CD8-positive, alpha-beta memory T cell (primary cell): ENCODE measurements around the gene BTBD19. TPM values are rescaled to one million over a fixed set of nuclear protein-coding genes. Genes with fewer than 3 reads are reported as not detected.

Source experiments
- CTCF ChIA-PET: fragments of 350-600 bp; sonication (Branson Sonifier 250); formaldehyde crosslinking; loops from one replicate; lab custom pipeline; 2021; ENCODE audit warnings: antibody characterized with exemption; lab: Charles Lee
- POLR2A ChIA-PET: fragments of 350-600 bp; sonication (Branson Sonifier 250); formaldehyde crosslinking; loops from one replicate; lab custom pipeline; 2021; ENCODE audit warnings: antibody characterized with exemption; lab: Charles Lee
- DNase-seq, 5 donors: peaks; one replicate each; pipeline versions ENCODE4 v3.0.0 to v3.0.0-alpha.2; 2020 to 2022; ENCODE audit warnings: mixed read lengths in 1 of 5
- H3K27ac ChIP-seq: one replicate; pipeline ENCODE4 v1.7.0; 2013; ENCODE audit warnings: low read depth, mild to moderate bottlenecking, low read length, moderate library complexity
- H3K27me3 ChIP-seq: 2 replicates; pipeline ENCODE4 v1.7.0; 2013; ENCODE audit warnings: low read length, mild to moderate bottlenecking; ENCODE audit not compliant: insufficient read depth, poor library complexity, severe bottlenecking
- H3K36me3 ChIP-seq: 2 replicates; pipeline ENCODE4 v1.7.0; 2013; ENCODE audit warnings: mild to moderate bottlenecking, low read length, moderate library complexity; ENCODE audit not compliant: insufficient read depth
- H3K4me1 ChIP-seq: 2 replicates; pipeline ENCODE4 v1.7.0; 2013; ENCODE audit warnings: mild to moderate bottlenecking, low read length, moderate library complexity; ENCODE audit not compliant: insufficient read depth
- H3K4me3 ChIP-seq: 2 replicates; pipeline ENCODE4 v1.7.0; 2013; ENCODE audit warnings: mild to moderate bottlenecking, low read length
- H3K9me3 ChIP-seq: 2 replicates; pipeline ENCODE4 v1.7.0; 2013; ENCODE audit warnings: mild to moderate bottlenecking, low read length
- H3K27ac Mint-ChIP-seq, 8 donors: one replicate each; pipeline ENCODE4 v1.8.0; 2020 to 2021; ENCODE audit warnings: mixed read lengths in 8 of 8, mild to moderate bottlenecking in 6 of 8, inconsistent platforms in 3 of 8, moderate library complexity in 3 of 8
- H3K27me3 Mint-ChIP-seq, 2 donors: one replicate each; pipeline ENCODE4 v1.8.0; 2020 to 2021; ENCODE audit warnings: mixed read lengths in 2 of 2, mild to moderate bottlenecking in 1 of 2, moderate library complexity in 1 of 2
- H3K36me3 Mint-ChIP-seq, 3 donors: one replicate each; pipeline ENCODE4 v1.8.0; 2020 to 2021; ENCODE audit warnings: mixed read lengths in 3 of 3, inconsistent platforms in 1 of 3, mild to moderate bottlenecking in 1 of 3
- H3K4me1 Mint-ChIP-seq, 3 donors: one replicate each; pipeline ENCODE4 v1.8.0; 2020 to 2021; ENCODE audit warnings: mixed read lengths in 3 of 3, inconsistent platforms in 1 of 3, mild to moderate bottlenecking in 1 of 3
- H3K4me3 Mint-ChIP-seq, 7 donors: one replicate each; pipeline ENCODE4 v1.8.0; 2020 to 2021; ENCODE audit warnings: mixed read lengths in 7 of 7, mild to moderate bottlenecking in 6 of 7, moderate library complexity in 4 of 7, inconsistent platforms in 2 of 7
- H3K9me3 Mint-ChIP-seq, 5 donors: one replicate each; pipeline ENCODE4 v1.8.0; 2020 to 2022; ENCODE audit warnings: mixed read lengths in 5 of 5, mild to moderate bottlenecking in 3 of 5, moderate library complexity in 2 of 5, inconsistent platforms in 1 of 5
- polyA plus RNA-seq: library from polyadenylated mRNA; unstranded; fragments of 300-500 nt; fragmentation: Illumina TruSeq; gene quantifications from one replicate; pipeline ENCODE4 v1.2.3, GENCODE V29; 2021
- total RNA-seq, 2 experiments: library from RNA; stranded (reverse); gene quantifications; one replicate each; pipeline ENCODE4 v1.2.3, GENCODE V29; 2021

The BTBD19 gene
- total and polyA plus RNA-seq, 3 experiments from 2014 or later, result 0.24 to 7.8 (median 7.3) TPM

GRCh38 chr1:44860331-44860730 is 52.0 kb downstream of the BTBD19 start:
- Histone ChIP-seq H3K4me1 (no peaks in the 10 kb centered on the region), H3K27me3 (no peaks in the 10 kb centered on the region), H3K4me3 (no peak overlapping the region), H3K27ac (no peak overlapping the region), H3K9me3 (no peaks in the 10 kb centered on the region), H3K36me3 (no peaks in the 10 kb centered on the region)
- no peaks in the 10 kb centered on the region for H3K27me3 Mint-ChIP-seq
- no peaks in the 10 kb centered on the region for H3K4me1 Mint-ChIP-seq
- ChIA-PET POLR2A (no interaction called here), CTCF (no interaction called here)
- peaks cover 7 to 34% (median 8%) of the 10 kb centered on the region in 3 donors for H3K36me3 Mint-ChIP-seq
- H3K27ac Mint-ChIP-seq, result peak overlapping the region in 1 of 8 donors; percentile 11
- DNase-seq, result no peak
- H3K4me3 Mint-ChIP-seq, result no peak overlapping the region
- no peaks in the 10 kb centered on the region for H3K9me3 Mint-ChIP-seq

GRCh38 chr1:44860891-44861425 is 52.6 kb downstream of the BTBD19 start:
- peaks cover 4 to 30% (median 7%) of the 10 kb centered on the region in 3 donors for H3K36me3 Mint-ChIP-seq
- Histone ChIP-seq H3K4me3 (no peak overlapping the region), H3K9me3 (no peaks in the 10 kb centered on the region), H3K4me1 (no peaks in the 10 kb centered on the region), H3K36me3 (no peaks in the 10 kb centered on the region), H3K27ac (no peak overlapping the region), H3K27me3 (no peaks in the 10 kb centered on the region)
- H3K9me3 Mint-ChIP-seq, result no peaks in the 10 kb centered on the region
- H3K4me1 Mint-ChIP-seq, result no peaks in the 10 kb centered on the region
- POLR2A ChIA-PET, result no interaction called here
- H3K27ac Mint-ChIP-seq, result no peak overlapping the region
- DNase-seq, result no peak
- H3K27me3 Mint-ChIP-seq, result no peaks in the 10 kb centered on the region
- no peak overlapping the region for H3K4me3 Mint-ChIP-seq
- CTCF ChIA-PET, result no interaction called here

GRCh38 chr1:44862829-44863401 is 54.6 kb downstream of the BTBD19 start:
- H3K4me3 ChIP-seq, result no peak overlapping the region
- no peak overlapping the region for H3K27ac ChIP-seq
- no peaks in the 10 kb centered on the region for H3K27me3 ChIP-seq
- Mint-ChIP-seq H3K9me3 (no peaks in the 10 kb centered on the region), H3K4me1 (no peaks in the 10 kb centered on the region), H3K4me3 (no peak overlapping the region), H3K27ac (no peak overlapping the region), H3K27me3 (no peaks in the 10 kb centered on the region), H3K36me3 (peaks cover 0 to 27% (median 5%) of the 10 kb centered on the region in 3 donors)
- DNase-seq, result no peak
- ChIA-PET POLR2A (no interaction called here), CTCF (no interaction called here)
- H3K4me1 ChIP-seq, result no peaks in the 10 kb centered on the region
- H3K9me3 ChIP-seq, result no peaks in the 10 kb centered on the region
- H3K36me3 ChIP-seq, result no peaks in the 10 kb centered on the region

Other genes with a start within 250 kb of the BTBD19 start
- gene TMEM53, start 134.0 kb upstream of the BTBD19 start, total RNA-seq, result 1 to 10 TPM; 2.3 to 2.5 TPM
- gene TMEM53, start 134.0 kb upstream of the BTBD19 start, polyA plus RNA-seq, result 7.1 TPM
- 10 to 100 TPM; 33.3 to 38.0 TPM for gene ARMH1, start 133.8 kb upstream of the BTBD19 start, total RNA-seq
- 21.1 TPM for gene ARMH1, start 133.8 kb upstream of the BTBD19 start, polyA plus RNA-seq
- not detected for gene RNU5D-1, start 77.4 kb upstream of the BTBD19 start, total RNA-seq
- gene RNU5D-1, start 77.4 kb upstream of the BTBD19 start, polyA plus RNA-seq, result not detected
- 10 to 100 TPM; 40.4 to 41.4 TPM for gene KIF2C, start 68.7 kb upstream of the BTBD19 start, total RNA-seq
- 0.61 TPM for gene KIF2C, start 68.7 kb upstream of the BTBD19 start, polyA plus RNA-seq
- gene RPS8, start 33.0 kb upstream of the BTBD19 start, total RNA-seq, result 1,000 to 10,000 TPM; 2,426 to 2,465 TPM
- gene RPS8, start 33.0 kb upstream of the BTBD19 start, polyA plus RNA-seq, result 972 TPM
- gene BEST4, start 20.4 kb upstream of the BTBD19 start, total RNA-seq, result 1 to 10 TPM; 1.2 to 1.4 TPM
- 0.54 TPM for gene BEST4, start 20.4 kb upstream of the BTBD19 start, polyA plus RNA-seq
- gene PLK3, start 8.1 kb upstream of the BTBD19 start, total RNA-seq, result 100 to 1,000 TPM; 104 to 114 TPM
- gene PLK3, start 8.1 kb upstream of the BTBD19 start, polyA plus RNA-seq, result 22.5 TPM
- under 1 TPM; 0.28 to 0.31 TPM for gene DYNLT4, start 1.2 kb upstream of the BTBD19 start, total RNA-seq
- gene DYNLT4, start 1.2 kb upstream of the BTBD19 start, polyA plus RNA-seq, result not detected
- gene PTCH2, start 34.7 kb downstream of the BTBD19 start, total RNA-seq, result 1 to 10 TPM; 1.1 to 1.7 TPM
- gene PTCH2, start 34.7 kb downstream of the BTBD19 start, polyA plus RNA-seq, result not detected
- 10 to 100 TPM; 49.5 to 50.6 TPM for gene EIF2B3, start 178.1 kb downstream of the BTBD19 start, total RNA-seq
- 22.6 TPM for gene EIF2B3, start 178.1 kb downstream of the BTBD19 start, polyA plus RNA-seq
- 10 to 100 TPM; 35.4 to 36.0 TPM for gene HECTD3, start 202.8 kb downstream of the BTBD19 start, total RNA-seq
- 30.1 TPM for gene HECTD3, start 202.8 kb downstream of the BTBD19 start, polyA plus RNA-seq
- gene UROD, start 203.7 kb downstream of the BTBD19 start, total RNA-seq, result 10 to 100 TPM; 89.9 to 92.4 TPM
- gene UROD, start 203.7 kb downstream of the BTBD19 start, polyA plus RNA-seq, result 62.9 TPM